Frontal cortex (tissue), 4 donors: ENCODE data around the gene CD93. TPM values are rescaled to one million over a fixed set of nuclear protein-coding genes. Genes with fewer than 3 reads are reported as not detected.

Source experiments
- DNase-seq, 2 donors: peaks; one replicate each; pipeline ENCODE4 v3.0.0; 2012; ENCODE audit warnings: low spot score in 2 of 2
- FAIRE-seq: peaks from 2 replicates; lab custom pipeline; 2012; peaks lifted over from hg19 to GRCh38; lab: Jason Lieb, UNC
- total RNA-seq: library from RNA; depleted of rRNA; stranded (reverse); fragments of >200 nt; gene quantifications from one replicate; pipeline ENCODE4 v1.2.3, GENCODE V29; 2014
- donor health status: control.
- donor health status: control.
- donor health status: control.

The CD93 gene
- total RNA-seq, 1 donor from 2014 or later = 10.6 TPM

GRCh38 chr20:23120936-23121750 is 35.0 kb upstream of the CD93 start:
- DNase-seq = no peak
- no peak for FAIRE-seq

GRCh38 chr20:23120261-23120660 is 34.1 kb upstream of the CD93 start:
- DNase-seq (no peak), FAIRE-seq (no peak)

DNA sequence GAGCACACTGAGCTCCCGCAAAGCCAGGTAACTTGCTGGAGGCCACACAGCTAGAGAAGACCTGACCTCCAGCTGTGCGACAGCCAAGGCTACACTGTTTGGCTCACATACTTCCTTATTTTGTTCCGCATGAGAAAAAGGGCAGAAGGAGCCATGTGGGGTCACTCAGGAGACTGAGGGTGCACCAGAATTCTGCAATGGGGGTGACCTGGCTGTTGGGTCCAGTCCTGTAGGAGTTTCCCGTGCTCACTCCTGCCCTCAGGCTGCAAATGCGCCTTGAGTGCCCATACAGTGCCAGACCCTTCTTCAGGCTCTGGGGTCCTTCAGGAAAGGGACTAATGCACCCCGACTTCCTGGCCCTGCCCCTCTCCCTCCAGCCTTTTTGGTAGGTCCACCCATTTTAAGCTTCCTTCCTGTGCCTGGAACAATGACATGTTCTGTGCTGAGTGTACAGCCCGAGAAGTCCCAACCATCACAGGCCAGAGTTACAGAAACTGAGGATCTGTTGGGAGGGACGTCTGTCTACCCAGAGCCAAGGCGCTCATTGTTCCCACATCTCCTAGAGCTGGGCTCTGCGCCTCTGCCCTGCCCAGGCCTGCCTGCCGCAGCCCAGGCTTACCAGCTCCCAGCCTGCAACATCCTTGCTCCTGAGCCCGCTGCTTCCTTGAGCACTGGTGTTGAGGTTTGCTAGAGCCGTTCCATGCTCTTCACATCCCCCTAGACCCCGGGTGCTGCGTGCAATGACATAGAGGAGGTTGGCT is 33.5 kb upstream of the CD93 start:
- no peak for FAIRE-seq
- DNase-seq = no peak

- DNase-seq (no peak), FAIRE-seq (no peak)
Measured at GRCh38 chr20:23118766-23119165, 32.6 kb upstream of the CD93 start.

GRCh38 chr20:23118144-23118543 is 32.0 kb upstream of the CD93 start:
- FAIRE-seq (no peak), DNase-seq (no peak)

DNA sequence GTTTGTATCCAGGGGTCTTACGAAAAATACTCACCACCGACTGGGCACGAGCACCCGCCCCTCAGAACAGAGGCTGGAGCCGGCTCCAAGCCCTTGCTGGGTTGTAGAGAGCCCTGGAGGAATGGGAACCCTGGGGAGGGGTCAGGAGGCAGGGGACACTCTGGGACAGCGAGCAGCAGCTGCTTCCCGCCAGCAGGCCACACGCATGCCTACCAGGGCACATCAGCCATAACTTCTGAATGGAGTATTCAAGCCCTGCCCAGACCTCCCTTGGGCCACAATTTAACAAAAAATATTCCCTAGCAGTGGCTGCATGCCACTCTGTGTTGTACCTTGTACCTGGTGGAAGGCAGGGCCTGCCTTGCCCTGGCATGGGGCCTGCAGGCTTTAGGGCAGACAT is 31.6 kb upstream of the CD93 start:
- DNase-seq (no peak), FAIRE-seq (no peak)

- FAIRE-seq (no peak), DNase-seq (no peak)
Measured at GRCh38 chr20:23116311-23117089, 30.4 kb upstream of the CD93 start.

DNA sequence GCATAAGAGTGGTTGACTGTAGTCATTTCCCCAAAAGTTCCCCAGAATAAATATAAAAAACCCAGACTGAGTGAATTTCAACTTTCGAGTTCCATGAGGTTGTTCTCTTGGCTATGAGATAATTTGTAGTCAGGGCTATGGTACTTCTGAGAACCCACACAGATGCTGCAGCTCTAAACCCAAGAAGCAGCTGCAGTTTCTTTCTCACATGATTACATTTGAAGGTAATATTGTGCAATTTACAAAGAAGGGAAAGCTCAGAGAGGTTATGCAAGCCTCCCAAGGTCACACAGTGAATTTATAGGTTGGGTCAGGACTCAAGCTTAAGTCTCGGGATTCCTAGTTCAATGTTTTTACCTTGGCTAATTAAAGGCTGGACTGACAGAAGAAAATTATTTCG is 29.7 kb upstream of the CD93 start:
- no peak for FAIRE-seq
- no peak for DNase-seq

- FAIRE-seq = no peak
- no peak for DNase-seq
Measured at GRCh38 chr20:23114448-23115082, 28.4 kb upstream of the CD93 start.

DNA sequence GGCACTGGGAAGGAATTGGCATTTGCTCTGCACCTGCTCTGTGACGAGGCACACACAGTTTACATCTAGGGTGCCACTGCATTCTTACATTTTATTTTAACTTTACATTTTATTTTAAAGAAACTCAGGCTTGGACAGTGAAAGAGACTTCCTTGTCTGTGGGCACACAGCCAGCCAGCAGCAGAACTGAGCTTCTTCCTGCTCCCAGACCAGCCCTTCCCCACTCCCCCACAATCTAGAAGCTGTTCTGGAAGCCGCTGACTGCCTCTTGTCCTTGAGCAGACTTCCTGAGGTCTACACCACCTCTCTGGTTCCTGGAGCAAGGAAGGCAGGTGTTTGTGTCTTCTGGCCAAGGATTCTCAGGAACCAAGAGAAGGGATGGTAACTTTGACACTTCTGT is 27.9 kb upstream of the CD93 start:
- FAIRE-seq (no peak), DNase-seq (no peak)

DNA sequence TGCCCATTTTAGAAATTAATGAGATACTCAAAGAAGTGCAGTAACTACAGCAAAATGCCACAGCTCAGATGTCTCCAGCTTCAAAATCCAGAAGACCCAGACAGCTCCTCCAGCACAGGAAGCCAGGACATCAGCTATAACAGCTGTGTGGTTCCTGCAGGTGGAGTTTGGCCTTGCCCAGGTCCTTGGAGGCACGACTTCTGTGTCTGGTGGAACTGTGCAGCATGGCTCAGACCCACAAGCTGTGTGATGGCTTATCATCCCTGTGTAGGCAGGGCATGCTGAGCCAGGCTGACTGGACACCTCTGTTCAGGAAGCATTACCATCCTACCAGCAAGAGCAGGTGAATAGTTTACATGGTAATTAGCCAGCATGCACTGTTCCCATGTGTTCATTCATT is 26.5 kb upstream of the CD93 start:
- DNase-seq (no peak), FAIRE-seq (no peak)

DNA sequence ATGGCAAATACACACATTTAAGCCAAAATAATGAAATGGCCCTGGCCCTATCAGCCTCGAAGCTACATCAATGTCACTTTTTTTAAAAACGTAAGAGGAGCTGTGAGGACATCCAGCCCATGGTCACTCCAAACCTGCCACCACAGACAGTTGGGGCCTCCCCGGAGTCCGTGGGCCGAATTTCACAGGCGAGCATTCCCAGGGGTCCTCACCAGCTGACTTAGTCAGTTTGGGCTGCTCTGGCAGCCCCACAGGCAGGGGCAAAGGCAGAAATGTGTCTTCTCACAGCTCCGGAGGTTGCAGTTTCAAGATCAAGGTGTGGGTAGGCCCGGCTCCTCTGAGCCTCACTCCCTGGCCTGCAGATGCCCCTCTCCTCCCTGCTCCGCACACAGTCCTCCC is 25.8 kb upstream of the CD93 start:
- FAIRE-seq (no peak), DNase-seq (no peak)

- DNase-seq = no peak
- FAIRE-seq = no peak
Measured at GRCh38 chr20:23111307-23111943, 25.3 kb upstream of the CD93 start.

- no peak for DNase-seq
- no peak for FAIRE-seq
Measured at GRCh38 chr20:23108871-23109270, 22.7 kb upstream of the CD93 start.

DNA sequence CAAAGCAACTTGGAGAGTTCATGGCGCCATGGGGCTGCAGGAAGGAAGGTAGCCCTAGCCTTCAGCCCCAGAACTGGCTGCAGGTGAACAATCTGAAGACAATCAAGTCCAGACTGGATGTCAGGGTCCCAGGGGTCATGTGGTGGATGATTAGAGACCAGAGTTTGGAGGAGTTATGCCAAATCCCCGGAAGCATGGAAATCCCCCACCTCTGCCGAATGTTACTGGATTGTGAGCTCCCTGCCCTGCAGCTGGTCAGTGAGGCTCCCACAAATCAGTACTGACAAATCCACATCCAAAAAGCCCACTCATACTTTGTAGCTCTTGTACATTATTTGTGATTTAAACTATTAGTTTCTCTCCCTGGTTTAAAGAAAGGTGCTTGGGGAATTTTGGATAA is 21.3 kb upstream of the CD93 start:
- DNase-seq (no peak), FAIRE-seq (no peak)

DNA sequence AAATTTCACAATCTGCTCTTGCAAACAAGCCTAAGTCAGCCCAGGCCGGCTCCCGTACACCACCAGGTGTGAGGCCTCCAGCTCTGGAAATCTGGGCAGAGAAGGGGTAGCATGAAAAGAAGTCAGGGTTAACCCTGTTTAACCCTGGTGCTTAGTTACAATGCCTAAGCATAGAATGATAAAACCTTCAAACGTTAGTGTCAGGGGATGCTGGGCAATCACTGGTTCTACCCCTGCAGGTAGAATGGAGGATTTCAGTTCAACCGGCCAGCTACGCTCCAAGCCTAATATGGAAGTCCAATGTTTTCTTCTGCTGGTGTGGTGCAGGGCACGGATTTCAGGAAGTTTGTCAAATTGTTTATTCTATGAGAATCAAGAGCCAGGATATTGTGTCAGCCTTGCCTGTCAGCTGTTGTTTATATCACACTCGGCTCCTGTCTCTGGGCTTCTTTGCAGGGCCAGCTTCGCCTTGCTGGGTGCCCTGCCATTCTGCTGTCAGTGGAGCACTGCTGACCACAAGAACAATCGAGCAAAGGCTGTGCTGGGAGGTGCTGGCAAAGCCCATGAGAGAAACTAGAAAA is 20.2 kb upstream of the CD93 start:
- FAIRE-seq = no peak
- DNase-seq = no peak

GRCh38 chr20:23105193-23105592 is 19.1 kb upstream of the CD93 start:
- FAIRE-seq = no peak
- DNase-seq = no peak

GRCh38 chr20:23103284-23104018 is 17.3 kb upstream of the CD93 start:
- no peak for DNase-seq
- no peak for FAIRE-seq
